Measurements from ENCODE around the gene HSD17B14. TPM values are rescaled to one million over a fixed set of nuclear protein-coding genes. Genes with fewer than 3 reads are reported as not detected.

The HSD17B14 gene
- total and polyA plus RNA-seq, 2 experiments from 2014 or later, result 8.4 to 11.7 TPM

DNA sequence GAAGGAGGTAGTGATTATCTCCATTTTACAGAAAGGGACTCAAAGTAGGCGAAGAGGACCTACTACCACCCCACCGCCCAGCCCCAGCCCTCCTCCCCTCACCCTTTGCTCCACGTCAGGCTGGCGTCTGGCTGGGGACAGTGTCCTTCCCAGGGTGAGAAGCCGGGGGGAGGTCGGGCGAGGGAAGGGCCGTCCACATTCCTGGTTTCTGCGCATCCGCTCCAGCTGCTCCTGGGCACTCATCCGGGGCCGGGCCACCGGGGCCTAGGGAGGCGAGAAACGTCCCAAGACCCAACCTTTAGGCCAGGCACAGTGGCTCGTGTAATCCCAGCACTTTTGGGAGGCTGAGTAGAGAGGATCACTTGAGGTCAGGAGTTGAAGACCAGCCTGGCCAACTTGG is 4.8 kb upstream of the HSD17B14 start:
- Histone ChIP-seq H3K4me2 (no peak overlapping the region), H4K20me1 (replicated peaks; ENCODE audit: insufficient read depth) (no peaks in the 10 kb centered on the region), H3K79me2 (replicated peaks; ENCODE audit: insufficient read depth) (no peaks in the 10 kb centered on the region), H3K4me3 (no peak overlapping the region), H3K27ac (ENCODE audit: low read depth) (no peak overlapping the region), H3F3A (replicated peaks; ENCODE audit: low read depth) (peaks cover 5% of the 10 kb centered on the region), H3K27me3 (ENCODE audit: insufficient read depth) (no peaks in the 10 kb centered on the region), H3K4me1 (ENCODE audit: insufficient read depth) (no peaks in the 10 kb centered on the region), H3K9me2 (ENCODE audit: insufficient read depth) (no peaks in the 10 kb centered on the region), H2AFZ (no peak overlapping the region), H3K36me3 (ENCODE audit: insufficient read depth) (no peaks in the 10 kb centered on the region)
- Mint-ChIP-seq H3K27ac (no peak overlapping the region), H3K4me3 (no peak overlapping the region), H3K27me3 (ENCODE audit: insufficient read depth, low read depth, poor library complexity) (peaks cover 14% of the 10 kb centered on the region), H3K36me3 (ENCODE audit: low read depth) (peaks cover 16% of the 10 kb centered on the region; the same call in 2 of the 3 replicates), H3K4me1 (peaks cover 8% of the 10 kb centered on the region; the same call in 2 of the 3 replicates), H3K9me3 (no peaks in the 10 kb centered on the region)
- no peak for DNase-seq (ENCODE audit: low spot score)
- TF ChIP-seq EZH2phosphoT487 (IDR thresholded peaks at IDR 0.05; ENCODE audit: unreplicated experiment), result no peak
- ATAC-seq, result no peak

GRCh38 chr19:48837687-48838086 is 1.4 kb upstream of the HSD17B14 start:
- peak overlapping the region; percentile 61 for H3K4me3 ChIP-seq
- ATAC-seq, result peak; percentile 11

DNA sequence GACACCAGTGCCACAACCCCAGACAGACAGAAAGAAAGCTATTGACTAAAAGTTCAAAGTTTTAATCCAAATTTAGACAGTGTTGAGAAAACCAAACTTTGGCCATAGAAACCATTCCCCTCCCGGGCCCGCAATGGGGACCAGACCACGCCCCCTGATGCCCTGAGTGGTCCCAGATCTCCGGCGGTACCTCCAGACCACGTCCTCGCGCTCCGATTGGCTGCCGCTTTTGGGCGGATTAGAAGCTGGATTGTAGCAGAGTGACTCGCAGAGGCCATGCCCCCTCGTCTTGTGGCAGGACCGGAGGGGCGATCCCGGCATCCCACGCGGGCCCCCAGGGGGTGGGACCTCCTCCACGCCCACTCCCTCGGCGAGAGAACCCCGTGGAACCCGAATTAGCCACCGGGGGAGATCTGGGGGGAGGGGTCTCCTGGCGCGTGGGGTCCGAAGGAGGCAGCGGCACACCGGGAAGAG is 797 bp upstream of the HSD17B14 start:
- Histone ChIP-seq H3K27me3 (ENCODE audit: insufficient read depth) (no peaks in the 10 kb centered on the region), H3K4me1 (ENCODE audit: insufficient read depth) (peaks cover 3% of the 10 kb centered on the region; the same call in 1 of the 2 replicates), H4K20me1 (replicated peaks; ENCODE audit: insufficient read depth) (no peaks in the 10 kb centered on the region), H3F3A (replicated peaks; ENCODE audit: low read depth) (peaks cover 8% of the 10 kb centered on the region), H3K79me2 (replicated peaks; ENCODE audit: insufficient read depth) (no peaks in the 10 kb centered on the region), H3K36me3 (ENCODE audit: insufficient read depth) (no peaks in the 10 kb centered on the region), H3K27ac (ENCODE audit: low read depth) (peak overlapping the region; percentile 91), H3K9me2 (ENCODE audit: insufficient read depth) (no peaks in the 10 kb centered on the region), H3K4me3 (peak overlapping the region; percentile 61), H3K4me2 (peak overlapping the region; percentile 84), H2AFZ (peak overlapping the region; percentile 69; the same call in 1 of the 2 replicates)
- peak overlapping the region; percentile 85 for H3K4me3 Mint-ChIP-seq
- H3K9me3 Mint-ChIP-seq, result no peaks in the 10 kb centered on the region; the same call in 2 of the 3 replicates
- peak; percentile 49; the same call in 1 of the 2 replicates for TF ChIP-seq POLR2AphosphoS5 (IDR thresholded peaks at IDR 0.05; ENCODE audit: low read depth)
- TF ChIP-seq CTCF (conservative IDR thresholded peaks at IDR 0.05; ENCODE audit: low read depth in 2 of 2), result no peak
- TF ChIP-seq, protein P1, sequence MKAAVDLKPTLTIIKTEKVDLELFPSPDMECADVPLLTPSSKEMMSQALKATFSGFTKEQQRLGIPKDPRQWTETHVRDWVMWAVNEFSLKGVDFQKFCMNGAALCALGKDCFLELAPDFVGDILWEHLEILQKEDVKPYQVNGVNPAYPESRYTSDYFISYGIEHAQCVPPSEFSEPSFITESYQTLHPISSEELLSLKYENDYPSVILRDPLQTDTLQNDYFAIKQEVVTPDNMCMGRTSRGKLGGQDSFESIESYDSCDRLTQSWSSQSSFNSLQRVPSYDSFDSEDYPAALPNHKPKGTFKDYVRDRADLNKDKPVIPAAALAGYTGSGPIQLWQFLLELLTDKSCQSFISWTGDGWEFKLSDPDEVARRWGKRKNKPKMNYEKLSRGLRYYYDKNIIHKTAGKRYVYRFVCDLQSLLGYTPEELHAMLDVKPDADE (IDR thresholded peaks at IDR 0.05), result no peak
- TF ChIP-seq CREB1 (CRISPR knock-in tag; IDR thresholded peaks at IDR 0.05; ENCODE audit: low read depth), result no peak
- H3K27ac Mint-ChIP-seq, result peak overlapping the region; percentile 93
- peaks cover 18% of the 10 kb centered on the region for H3K4me1 Mint-ChIP-seq
- H3K36me3 Mint-ChIP-seq (ENCODE audit: low read depth), result peaks cover 14% of the 10 kb centered on the region
- ATAC-seq, result peak; percentile 89
- H3K27me3 Mint-ChIP-seq (ENCODE audit: insufficient read depth, low read depth, poor library complexity), result peaks cover 22% of the 10 kb centered on the region
- peak; percentile 99 for DNase-seq (ENCODE audit: low spot score)

More at GRCh38 chr19:48837687-48838086, 1.4 kb upstream of the HSD17B14 start:
- H3K36me3 Mint-ChIP-seq (ENCODE audit: low read depth), result peaks cover 10% of the 10 kb centered on the region
- peak overlapping the region; percentile 84 for H3K4me2 ChIP-seq
- H2AFZ ChIP-seq, result no peak overlapping the region; the same call in 1 of the 2 replicates
- no peaks in the 10 kb centered on the region for H3K79me2 ChIP-seq (replicated peaks; ENCODE audit: insufficient read depth)
- H3K27ac Mint-ChIP-seq, result peak overlapping the region; percentile 32; the same call in 1 of the 2 replicates
- no peaks in the 10 kb centered on the region; the same call in 2 of the 3 replicates for H3K9me3 Mint-ChIP-seq
- peak overlapping the region; percentile 91 for H3K27ac ChIP-seq (ENCODE audit: low read depth)
- peak overlapping the region; percentile 85 for H3K4me3 Mint-ChIP-seq
- H3K27me3 Mint-ChIP-seq (ENCODE audit: insufficient read depth, low read depth, poor library complexity), result peaks cover 22% of the 10 kb centered on the region
- H3K4me1 ChIP-seq (ENCODE audit: insufficient read depth), result peaks cover 3% of the 10 kb centered on the region; the same call in 1 of the 2 replicates
- peaks cover 20% of the 10 kb centered on the region for H3K4me1 Mint-ChIP-seq
- no peaks in the 10 kb centered on the region for H3K27me3 ChIP-seq (ENCODE audit: insufficient read depth)
- TF ChIP-seq CREB1 (CRISPR knock-in tag; IDR thresholded peaks at IDR 0.05; ENCODE audit: low read depth), result peak; percentile 17; the same call in 1 of the 2 replicates
- TF ChIP-seq ZNF114 (CRISPR knock-in tag; IDR thresholded peaks at IDR 0.05), result no peak
- no peaks in the 10 kb centered on the region for H3K9me2 ChIP-seq (ENCODE audit: insufficient read depth)
- H3F3A ChIP-seq (replicated peaks; ENCODE audit: low read depth), result peaks cover 8% of the 10 kb centered on the region
- peak; percentile 59 for DNase-seq (ENCODE audit: low spot score)
- no peaks in the 10 kb centered on the region for H3K36me3 ChIP-seq (ENCODE audit: insufficient read depth)
- H4K20me1 ChIP-seq (replicated peaks; ENCODE audit: insufficient read depth), result no peaks in the 10 kb centered on the region
